GM12891 (cell line): ENCODE measurements around the gene C2CD2L.

Experiments
- PAX5 ChIP-seq: IDR thresholded peaks from 2 replicates; pipeline ENCODE4 v1.6.1; 2011; ENCODE audit warnings: low read length, moderate library complexity, mild to moderate bottlenecking; ENCODE audit not compliant: insufficient read depth, severe bottlenecking
- POLR2A ChIP-seq: IDR thresholded peaks from 2 replicates; pipeline ENCODE4 v1.6.1; 2011; ENCODE audit warnings: low read depth, low read length, control low read depth
- POLR2AphosphoS5 ChIP-seq: IDR thresholded peaks from 2 replicates; pipeline ENCODE4 v1.6.1; 2011; ENCODE audit warnings: low read depth, low read length, control low read depth
- SPI1 ChIP-seq: IDR thresholded peaks from 2 replicates; pipeline ENCODE4 v1.6.1; 2011; ENCODE audit warnings: low read depth, low read length, control low read depth
- TAF1 ChIP-seq: IDR thresholded peaks from 2 replicates; pipeline ENCODE4 v1.6.1; 2011; ENCODE audit warnings: low read depth, low read length, control low read depth

GRCh38 chr11:119134389-119134978 lies 27.3 kb downstream of the C2CD2L start:
- TF ChIP-seq POLR2A (no peak), PAX5 (no peak), POLR2AphosphoS5 (no peak), TAF1 (no peak), SPI1 (no peak)
